Upper lobe of left lung (tissue), 6 donors: ENCODE measurements around the gene CYB561D1. TPM values are rescaled to one million over a fixed set of nuclear protein-coding genes. Genes with fewer than 3 reads are reported as not detected.

Experiments
- ATAC-seq, 2 donors: fragments of 200-7000 bp; cut with Tn5 transposase; one replicate each; pipeline ENCODE4 v1.9.1; 2022; ENCODE audit warnings: mild to moderate bottlenecking in 2 of 2, moderate library complexity in 2 of 2; ENCODE audit not compliant: low FRiP score in 2 of 2
- DNase-seq, 2 donors: peaks; one replicate each; pipeline ENCODE4 v3.0.0-alpha.2; 2019 to 2020
- H3K27ac ChIP-seq, 4 donors: fragments of 200-600 bp; sonication (generic); one replicate each; pipeline ENCODE4 v1.5.1; 2016 to 2019
- H3K27me3 ChIP-seq, 4 donors: fragments of 200-600 bp; sonication (generic); one replicate each; pipeline ENCODE4 v1.5.1; 2017 to 2019
- H3K36me3 ChIP-seq, 4 donors: fragments of 200-600 bp; sonication (generic); one replicate each; pipeline ENCODE4 v1.5.1; 2016 to 2019
- H3K4me1 ChIP-seq, 4 donors: fragments of 200-600 bp; sonication (generic); one replicate each; pipeline ENCODE4 v1.5.1; 2018 to 2019
- H3K4me3 ChIP-seq, 4 donors: fragments of 200-600 bp; sonication (generic); one replicate each; pipeline ENCODE4 v1.5.1; 2017 to 2019; ENCODE audit warnings: mild to moderate bottlenecking in 2 of 4, moderate library complexity in 1 of 4
- H3K9me3 ChIP-seq, 4 donors: fragments of 200-600 bp; sonication (generic); one replicate each; pipeline ENCODE4 v1.5.1; 2018 to 2019
- CTCF ChIP-seq, 6 experiments: fragments of 450-650 bp in 4 of 6; fragments of 200-600 bp in 2 of 6; sonication (generic) in 2 of 6; IDR thresholded peaks; one replicate each; pipeline ENCODE4 v1.5.1; 2016 to 2019; ENCODE audit warnings: antibody characterized with exemption in 6 of 6
- EP300 ChIP-seq, 4 donors: sonication (generic); formaldehyde crosslinking; IDR thresholded peaks; one replicate each; pipeline ENCODE4 v1.5.1; 2017; ENCODE audit warnings: antibody characterized with exemption in 4 of 4, control low read depth in 2 of 4
- POLR2A ChIP-seq, 4 donors: fragments of 450-650 bp; IDR thresholded peaks; one replicate each; pipeline ENCODE4 v1.5.1; 2016 to 2017; ENCODE audit warnings: antibody characterized with exemption in 4 of 4, mild to moderate bottlenecking in 2 of 4
- POLR2AphosphoS5 ChIP-seq, 2 donors: sonication (generic); formaldehyde crosslinking; IDR thresholded peaks; one replicate each; pipeline ENCODE4 v1.5.1; 2017; ENCODE audit warnings: antibody characterized with exemption in 2 of 2
- WGBS, 2 donors: methylation state at CpG; one replicate each; pipeline ENCODE4 v1.1.5; 2017 to 2018; 5-methylcytosine and 5-hydroxymethylcytosine counted together
- total RNA-seq, 6 donors: library from RNA; depleted of rRNA in 4 of 6; stranded (reverse); fragments of >200 nt in 4 of 6; gene quantifications; one replicate each; pipeline versions ENCODE4 v1.1.0 to v1.2.1, GENCODE V29; 2016 to 2021
- donor health status: DM: no; HTN: no; CAD: no; lungs with moderate emphysema.
- donor health status: DM: no; HTN: yes; CAD: no; lungs with severe emphysema.

The CYB561D1 gene
- total RNA-seq, 6 donors from 2014 or later: 4.2 to 16.4 (median 9.9) TPM

GRCh38 chr1:109483672-109484518 is 10.0 kb upstream of the CYB561D1 start, which contains the start of gene ATXN7L2:
TSS of gene ATXN7L2 (plus strand) at chr1:109483905. CDS start at chr1:109483954, 49 bp downstream.
- Histone ChIP-seq H3K36me3 (peaks cover 0 to 9% (median 3%) of the 10 kb centered on the region in 4 donors), H3K27me3 (no peaks in the 10 kb centered on the region), H3K4me3 (peak within 1 kb of the TSS; percentile 63 to 81 (median 72)), H3K4me1 (peaks cover 17 to 20% (median 19%) of the 10 kb centered on the region in 4 donors), H3K27ac (peak within 1 kb of the TSS; percentile 93 to 97 (median 96)), H3K9me3 (no peaks in the 10 kb centered on the region)
- TF ChIP-seq POLR2A (IDR thresholded peaks at IDR 0.05) (peak in 3 of 4 donors; percentile 24 to 77 (median 64)), CTCF (IDR thresholded peaks at IDR 0.05) (peak in 2 of 6 experiments; percentile 13 to 17), POLR2AphosphoS5 (IDR thresholded peaks at IDR 0.05) (peak; percentile 42 to 48), EP300 (IDR thresholded peaks at IDR 0.05) (no peak)
- peak; percentile 91 to 98 for DNase-seq
- WGBS, 2 donors: 1 to 2% methylated on average over 17 to 22 of the region's 73 CpGs
- peak; percentile 88 to 98 for ATAC-seq

GRCh38 chr1:109484519-109484975 is 9.3 kb upstream of the CYB561D1 start:
- ATAC-seq (no peak), DNase-seq (no peak)
- no peaks in the 10 kb centered on the region for H3K27me3 ChIP-seq
- H3K9me3 ChIP-seq: no peaks in the 10 kb centered on the region
- H3K36me3 ChIP-seq: peaks cover 0 to 15% (median 6%) of the 10 kb centered on the region in 4 donors
- H3K4me3 ChIP-seq: peak overlapping the region; percentile 63 to 81 (median 72)
- H3K4me1 ChIP-seq: peaks cover 17 to 20% (median 19%) of the 10 kb centered on the region in 4 donors
- TF ChIP-seq POLR2AphosphoS5 (IDR thresholded peaks at IDR 0.05) (no peak), POLR2A (IDR thresholded peaks at IDR 0.05) (no peak), CTCF (IDR thresholded peaks at IDR 0.05) (no peak), EP300 (IDR thresholded peaks at IDR 0.05) (no peak)
- WGBS, 2 donors: 35 to 39% methylated on average over 15 of the region's 15 CpGs
- peak overlapping the region in 3 of 4 donors; percentile 93 to 97 (median 96) for H3K27ac ChIP-seq

- TF ChIP-seq EP300 (IDR thresholded peaks at IDR 0.05): no peak
- TF ChIP-seq POLR2A (IDR thresholded peaks at IDR 0.05): no peak
- TF ChIP-seq CTCF (IDR thresholded peaks at IDR 0.05): no peak
- TF ChIP-seq POLR2AphosphoS5 (IDR thresholded peaks at IDR 0.05): no peak
- DNase-seq: no peak
- WGBS, 2 donors: 38 to 50% methylated on average over 1 to 3 of the region's 3 CpGs
- H3K36me3 ChIP-seq: peaks cover 0 to 18% (median 6%) of the 10 kb centered on the region in 4 donors
- H3K9me3 ChIP-seq: no peaks in the 10 kb centered on the region
- H3K4me1 ChIP-seq: peaks cover 17 to 20% (median 19%) of the 10 kb centered on the region in 4 donors
- no peaks in the 10 kb centered on the region for H3K27me3 ChIP-seq
- no peak for ATAC-seq
- H3K4me3 ChIP-seq: peak overlapping the region in 1 of 4 donors; percentile 81
- H3K27ac ChIP-seq: no peak overlapping the region
Observed at GRCh38 chr1:109485001-109485400, 8.9 kb upstream of the CYB561D1 start.

- no peak overlapping the region for H3K4me3 ChIP-seq
- no peak overlapping the region for H3K27ac ChIP-seq
- WGBS, 2 donors: 72 to 75% methylated on average over 4 to 5 of the region's 5 CpGs
- peaks cover 0 to 18% (median 6%) of the 10 kb centered on the region in 4 donors for H3K36me3 ChIP-seq
- H3K27me3 ChIP-seq: no peaks in the 10 kb centered on the region
- no peak for TF ChIP-seq CTCF (IDR thresholded peaks at IDR 0.05)
- no peak for TF ChIP-seq POLR2AphosphoS5 (IDR thresholded peaks at IDR 0.05)
- TF ChIP-seq EP300 (IDR thresholded peaks at IDR 0.05): no peak
- TF ChIP-seq POLR2A (IDR thresholded peaks at IDR 0.05): no peak
- peaks cover 17 to 25% (median 19%) of the 10 kb centered on the region in 4 donors for H3K4me1 ChIP-seq
- H3K9me3 ChIP-seq: no peaks in the 10 kb centered on the region
- DNase-seq: no peak
- no peak for ATAC-seq
Observed at GRCh38 chr1:109487261-109487660, 6.6 kb upstream of the CYB561D1 start.
